Parietal lobe (tissue), 1 donor: ENCODE results near the gene SLC25A53. TPM values are rescaled to one million over a fixed set of nuclear protein-coding genes. Genes with fewer than 3 reads are reported as not detected.

Experiments
- total RNA-seq: library from RNA; depleted of rRNA; stranded (reverse); fragments of >200 nt; gene quantifications from one replicate; pipeline ENCODE4 v1.2.3, GENCODE V29; 2014

The SLC25A53 gene, protein sequence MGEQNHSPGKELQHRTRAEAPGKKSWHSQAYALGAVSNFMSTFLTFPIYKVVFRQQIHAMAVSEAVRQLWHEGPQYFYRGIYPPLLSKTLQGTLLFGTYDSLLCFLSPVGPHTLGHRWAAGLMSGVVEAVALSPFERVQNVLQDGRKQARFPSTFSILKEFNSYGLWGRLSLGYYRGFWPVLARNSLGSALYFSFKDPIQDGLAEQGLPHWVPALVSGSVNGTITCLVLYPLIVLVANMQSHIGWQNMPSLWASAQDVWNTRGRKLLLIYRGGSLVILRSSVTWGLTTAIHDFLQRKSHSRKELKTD
- total RNA-seq: 17.5 TPM

DNA sequence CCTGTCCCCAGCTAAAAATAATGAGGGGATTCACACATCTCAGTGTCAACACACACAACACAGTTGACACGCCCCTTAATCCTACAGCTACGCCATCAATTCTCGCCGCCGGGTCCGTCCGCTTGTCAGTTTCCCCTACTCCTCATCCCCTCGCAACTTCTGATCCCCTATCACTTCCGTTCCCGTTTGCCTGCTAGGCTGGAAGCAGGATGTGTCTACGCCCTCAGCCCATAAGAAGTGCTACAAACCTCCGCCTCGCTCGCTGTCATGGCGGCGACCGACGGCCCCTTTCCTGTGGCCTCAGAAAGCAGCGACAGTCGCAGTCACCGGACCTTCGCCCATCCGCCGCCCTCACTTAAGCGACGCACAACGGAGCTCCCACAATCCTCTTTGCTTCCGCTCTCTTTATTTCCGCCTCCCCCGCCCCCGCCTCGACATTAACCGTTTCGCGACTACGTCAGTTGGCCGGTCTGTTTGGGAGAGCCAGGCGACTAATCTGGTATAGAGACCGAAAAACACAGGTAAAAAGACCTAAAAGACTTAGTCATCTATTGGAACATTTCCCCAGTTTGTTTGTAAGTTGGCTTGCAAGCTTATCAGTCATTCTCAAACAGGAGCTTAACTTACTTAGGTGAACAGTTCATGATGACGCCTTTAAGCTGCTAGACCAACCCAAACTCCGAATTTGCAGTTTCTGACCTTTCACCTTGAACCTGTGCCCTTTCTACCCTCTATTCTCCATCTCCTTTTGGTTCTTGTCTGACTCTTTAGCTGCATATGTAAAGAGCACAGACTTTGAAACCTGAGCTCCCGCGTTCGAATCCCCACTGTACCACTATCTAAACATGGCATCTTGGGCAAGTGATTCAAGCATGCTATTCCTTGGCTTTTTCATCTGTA lies at the start of gene SLC25A53:
TSS of gene SLC25A53 (minus strand) at position 380 of the 900 bp plus-strand sequence. CDS start 51,752 bp downstream, outside the sequence.

DNA sequence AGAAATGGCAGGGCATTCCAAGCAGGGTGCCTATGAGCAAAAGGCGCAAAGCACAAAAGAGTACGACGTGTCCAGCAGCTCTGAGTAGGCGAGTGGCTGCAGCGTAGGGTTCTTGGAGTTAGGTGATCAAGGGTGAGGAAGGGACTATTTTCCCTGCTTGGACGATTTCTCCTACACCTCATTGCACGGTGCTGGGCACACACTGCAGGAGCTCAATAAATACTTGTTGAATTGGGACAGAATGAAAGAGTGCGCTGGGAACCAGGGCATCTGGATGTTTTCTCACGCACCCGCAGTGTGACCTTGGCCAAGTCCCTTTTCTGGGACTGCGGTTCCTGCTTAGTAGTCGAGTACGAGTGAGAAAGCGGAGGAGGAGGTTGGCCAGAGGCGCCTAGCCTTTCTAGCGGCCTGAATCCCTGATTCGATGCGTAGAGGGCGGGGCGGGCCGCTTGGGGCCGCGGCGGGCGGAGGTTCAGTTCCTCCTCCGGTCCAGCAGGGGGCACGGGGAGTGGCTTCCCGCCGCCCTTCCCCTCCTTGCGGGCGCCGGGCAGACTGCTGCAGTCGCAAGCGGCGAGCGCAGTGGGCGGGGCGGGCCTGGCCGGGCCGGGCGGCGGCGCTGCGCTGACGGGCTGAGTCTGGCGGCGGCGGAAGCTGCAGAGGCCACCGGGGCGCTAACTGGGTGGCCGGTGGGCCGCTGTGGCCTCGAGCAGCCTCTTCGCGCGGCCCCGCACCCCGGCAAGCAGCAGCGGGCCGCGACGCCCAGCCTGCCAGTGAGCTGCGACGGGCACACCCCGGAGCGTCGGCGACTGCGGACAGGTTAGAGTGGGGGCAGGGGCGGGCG lies 9.3 kb upstream of the SLC25A53 start, which contains the start of gene FAM199X:
TSS of gene FAM199X (plus strand) at position 560 of the 841 bp plus-strand sequence. CDS start 333 bp downstream, outside the sequence.

DNA sequence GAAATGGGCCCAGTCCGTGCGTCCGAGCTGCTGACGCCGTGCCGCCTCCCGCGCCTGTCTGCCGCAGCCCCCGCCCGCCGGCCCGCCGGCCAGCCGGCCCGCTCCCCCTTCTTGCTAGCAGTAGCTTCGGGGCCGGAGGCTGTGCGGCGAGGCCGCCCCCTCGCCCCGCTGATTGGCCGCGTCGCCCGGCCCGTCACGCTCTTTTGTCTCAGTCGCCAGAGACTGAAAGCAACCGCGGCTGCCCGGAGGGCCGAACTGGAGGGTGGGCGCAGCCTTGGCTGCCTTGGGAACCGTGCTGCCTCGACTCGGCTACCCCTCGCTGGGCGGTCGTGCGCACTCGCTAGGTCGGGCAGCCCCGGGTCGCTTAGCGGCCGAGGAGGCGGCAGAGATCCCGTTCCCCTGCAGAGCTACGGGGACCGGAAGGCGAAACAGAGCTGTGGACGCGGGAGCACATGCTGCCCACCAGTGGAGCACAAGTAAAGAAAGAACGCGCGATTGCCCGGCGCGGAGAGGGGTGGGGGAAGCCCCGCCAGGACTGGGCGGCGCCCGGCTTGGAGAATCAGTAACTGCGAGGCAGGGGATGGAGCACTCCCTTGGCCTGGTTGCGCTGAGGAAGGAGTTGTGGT lies 44.4 kb downstream of the SLC25A53 start, which contains the start of gene ZCCHC18:
TSS of gene ZCCHC18 (plus strand) at position 198 of the 626 bp plus-strand sequence. CDS start 1,589 bp downstream, outside the sequence.

DNA sequence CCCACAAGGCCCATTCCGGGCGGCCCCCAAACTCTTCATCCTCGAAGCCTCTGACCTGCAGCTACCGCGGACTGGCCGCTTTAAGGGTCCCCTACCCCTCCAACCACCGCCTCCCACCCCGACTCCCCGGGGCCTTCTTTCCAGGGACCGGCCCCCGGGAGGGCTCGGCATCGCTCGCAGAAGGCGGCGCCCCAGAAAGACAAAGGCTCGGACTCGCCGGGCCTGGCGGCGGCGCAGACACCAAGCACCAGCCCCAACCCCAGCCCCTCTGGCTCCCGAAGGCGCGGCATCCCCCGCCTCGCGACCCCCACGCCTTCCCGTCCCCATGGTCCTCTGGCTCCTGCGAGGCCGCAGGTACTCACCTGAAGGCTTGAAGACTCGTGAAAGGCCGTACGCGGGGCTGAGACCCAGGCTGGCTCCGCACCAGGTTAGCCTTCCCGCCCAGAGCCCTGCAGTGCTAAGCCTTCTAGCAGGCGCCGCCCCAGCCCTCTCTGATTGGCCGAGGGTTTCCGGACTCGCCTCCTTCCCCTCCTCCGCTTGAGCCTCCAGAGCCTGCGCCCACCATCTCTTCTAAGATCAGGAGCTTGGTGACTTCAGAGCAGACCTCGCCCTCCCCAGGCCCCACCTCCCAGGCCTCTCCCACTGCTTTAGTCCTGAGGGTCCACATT lies 80.9 kb downstream of the SLC25A53 start, which contains the start of gene TMSB15C:
TSS of gene TMSB15C (minus strand) at position 459 of the 668 bp plus-strand sequence.

Other genes with a start within 250 kb of the SLC25A53 start
- gene TMSB15B, start 194.4 kb downstream of the SLC25A53 start, total RNA-seq: 49.1 TPM
- not detected for gene H2BW1, start 143.3 kb downstream of the SLC25A53 start, total RNA-seq
- not detected for gene H2BW2, start 117.1 kb downstream of the SLC25A53 start, total RNA-seq
- gene TMSB15C, start 80.8 kb downstream of the SLC25A53 start, total RNA-seq: 56.3 TPM
- gene ZCCHC18, start 44.5 kb downstream of the SLC25A53 start, total RNA-seq: 18.2 TPM
- gene FAM199X, start 9.4 kb upstream of the SLC25A53 start, total RNA-seq: 64.8 TPM
- gene ESX1, start 97.9 kb upstream of the SLC25A53 start, total RNA-seq: not detected